K562 (cell line): Measurements from ENCODE around the gene BLTP3B. TPM values are rescaled to one million over a fixed set of nuclear protein-coding genes. Genes with fewer than 3 reads are reported as not detected.

Experiments
- ARID2 ChIP-seq: fragments of 450-650 bp; IDR thresholded peaks from 2 replicates; pipeline ENCODE4 v1.6.1; 2017; ENCODE audit warnings: antibody characterized with exemption, mild to moderate bottlenecking
- HEY1 ChIP-seq: fragments of 250-450 bp; sonication (Bioruptor Pico); IDR thresholded peaks from 2 replicates; pipeline ENCODE4 v1.5.0; 2020; ENCODE audit warnings: mild to moderate bottlenecking, moderate library complexity, borderline replicate concordance
- HIVEP1 ChIP-seq: fragments of 250-450 bp; sonication (Bioruptor Pico); IDR thresholded peaks from 2 replicates; pipeline ENCODE4 v1.4.0; 2020; ENCODE audit warnings: mild to moderate bottlenecking
- JUN ChIP-seq, 2 experiments: sonication (generic) in 1 of 2; formaldehyde crosslinking in 1 of 2; IDR thresholded peaks; 2 replicates each; pipeline versions ENCODE4 v1.6.1 to v1.8.0; 2012 to 2022; ENCODE audit warnings: borderline replicate concordance in 2 of 2, mild to moderate bottlenecking in 2 of 2, improper control_type of control experiment in 1 of 2, low read depth in 1 of 2, low read length in 1 of 2, missing genetic modification reagents in 1 of 2
- MTA1 ChIP-seq: fragments of 450-650 bp; IDR thresholded peaks from 2 replicates; pipeline ENCODE4 v1.6.1; 2017; ENCODE audit warnings: borderline replicate concordance
- RBBP5 ChIP-seq: fragments of 200-600 bp; sonication (generic); IDR thresholded peaks from 2 replicates; pipeline ENCODE4 v1.6.1; 2012; ENCODE audit warnings: borderline replicate concordance, mild to moderate bottlenecking, low read length, control low read depth, inconsistent platforms; ENCODE audit not compliant: insufficient read depth, poor library complexity, severe bottlenecking
- RCOR1 ChIP-seq, 2 experiments: IDR thresholded peaks; 2 replicates each; pipeline ENCODE4 v1.6.1; 2012; ENCODE audit warnings: low read depth in 2 of 2, low read length in 2 of 2, borderline replicate concordance in 1 of 2, improper control_type of control experiment in 1 of 2
- SAFB ChIP-seq: fragments of 200-400 bp; formaldehyde crosslinking; IDR thresholded peaks from 2 replicates; pipeline ENCODE4 v1.6.1; 2017; ENCODE audit warnings: low read depth, low read length, borderline replicate concordance
- SRSF9 ChIP-seq: fragments of 200-400 bp; formaldehyde crosslinking; IDR thresholded peaks from 2 replicates; pipeline ENCODE4 v1.6.1; 2017; ENCODE audit warnings: low read depth, low read length, borderline replicate concordance
- SUPT5H ChIP-seq: fragments of 450-650 bp; IDR thresholded peaks from 2 replicates; pipeline ENCODE4 v1.6.1; 2016
- TBP ChIP-seq: optimal IDR thresholded peaks from 2 replicates; pipeline ENCODE3; 2011; ENCODE audit warnings: low read depth, low read length, improper control_type of control experiment
- polyA plus RNA-seq, 8 experiments: library from polyadenylated mRNA; depleted of rRNA in 4 of 8; stranded (reverse) in 5 of 8; unstranded in 3 of 8; fragments of >200 nt; fragmentation: Nextera tagmentation in 2 of 8; fragmentation: Illumina TruSeq in 1 of 8; extraction: Ambion mirVana in 2 of 8; extraction: Trizol in 1 of 8; gene quantifications; 2 replicates each; pipeline versions ENCODE4 v1.2.1 to v1.2.3, GENCODE V29; 2011 to 2014; ENCODE audit warnings: inconsistent platforms in 1 of 8, missing spikeins in 1 of 8
- total RNA-seq, 7 experiments: library from RNA; depleted of rRNA in 6 of 7; stranded (reverse); fragments of >200 nt in 6 of 7; fragmentation: Illumina TruSeq in 2 of 7; extraction: Trizol in 2 of 7; gene quantifications; 2 replicates each; pipeline versions ENCODE4 v1.2.1 to v1.2.3, GENCODE V29; 2011 to 2021; ENCODE audit warnings: low replicate concordance in 1 of 7
- TF ChIP-seq, protein P1 (sequence below): fragments of 450-650 bp; IDR thresholded peaks from 2 replicates; pipeline ENCODE4 v1.6.1; 2014; ENCODE audit warnings: low read depth, mild to moderate bottlenecking, moderate library complexity, borderline replicate concordance
- TF ChIP-seq, protein P2 (sequence below), 2 experiments: fragments of 450-650 bp in 1 of 2; sonication (generic) in 1 of 2; formaldehyde crosslinking in 1 of 2; IDR thresholded peaks; 2 replicates each; pipeline versions ENCODE4 v1.7.1 to v1.9.0; 2016 to 2022; ENCODE audit warnings: inconsistent platforms in 1 of 2, mild to moderate bottlenecking in 1 of 2, missing genetic modification reagents in 1 of 2

The BLTP3B gene
- total and polyA plus RNA-seq, 9 of the 15 experiments (the other 6 are each of a cell fraction or from before 2014, with no cell fraction given), result 3.9 to 27.4 (median 19.7) TPM

DNA sequence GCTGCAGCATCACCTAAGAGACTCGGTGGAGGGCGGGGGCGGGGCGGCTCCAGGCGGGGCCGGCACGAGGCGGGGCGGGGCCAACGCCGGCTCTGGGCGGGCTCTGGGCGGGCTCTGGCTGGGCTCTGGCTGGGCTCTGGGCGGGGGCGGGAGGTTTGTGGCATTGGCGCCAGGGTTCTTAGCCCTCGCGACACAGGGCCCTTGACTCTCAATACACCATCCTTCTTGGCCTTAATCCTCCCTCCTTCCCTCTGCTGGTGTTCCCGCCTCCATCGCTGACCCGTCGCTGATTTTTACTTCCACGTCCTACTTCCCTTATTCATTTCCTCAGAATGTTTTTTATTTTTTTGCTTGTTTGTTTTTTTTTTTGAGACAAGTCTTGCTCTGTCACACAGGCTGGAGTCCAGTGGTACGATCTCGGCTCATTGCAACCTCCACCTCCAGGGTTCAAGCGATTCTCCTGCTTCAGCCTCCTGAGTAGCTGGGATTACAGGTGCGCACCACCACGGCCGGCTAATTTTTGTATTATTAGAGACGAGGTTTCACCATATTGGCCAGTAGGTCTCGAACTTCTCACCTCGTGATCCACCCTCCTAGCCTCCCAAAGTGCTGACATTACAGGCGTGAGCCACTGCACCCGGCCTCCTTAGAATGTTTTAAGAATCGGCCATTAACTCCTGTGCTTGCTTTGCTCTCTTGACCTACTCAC is at the start of gene BLTP3B (continued):
- peak; percentile 30 for TF ChIP-seq TBP
- TF ChIP-seq, protein P1, sequence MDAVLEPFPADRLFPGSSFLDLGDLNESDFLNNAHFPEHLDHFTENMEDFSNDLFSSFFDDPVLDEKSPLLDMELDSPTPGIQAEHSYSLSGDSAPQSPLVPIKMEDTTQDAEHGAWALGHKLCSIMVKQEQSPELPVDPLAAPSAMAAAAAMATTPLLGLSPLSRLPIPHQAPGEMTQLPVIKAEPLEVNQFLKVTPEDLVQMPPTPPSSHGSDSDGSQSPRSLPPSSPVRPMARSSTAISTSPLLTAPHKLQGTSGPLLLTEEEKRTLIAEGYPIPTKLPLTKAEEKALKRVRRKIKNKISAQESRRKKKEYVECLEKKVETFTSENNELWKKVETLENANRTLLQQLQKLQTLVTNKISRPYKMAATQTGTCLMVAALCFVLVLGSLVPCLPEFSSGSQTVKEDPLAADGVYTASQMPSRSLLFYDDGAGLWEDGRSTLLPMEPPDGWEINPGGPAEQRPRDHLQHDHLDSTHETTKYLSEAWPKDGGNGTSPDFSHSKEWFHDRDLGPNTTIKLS, result 0 out of 2 replicates have a peak, but pooled peaks have one; percentile 30
- no peak for TF ChIP-seq RBBP5
- no peak for TF ChIP-seq RCOR1 (IDR thresholded peaks at IDR 0.05; ENCODE audit: borderline replicate concordance in 1 of 2, low read depth in 2 of 2, low read length in 2 of 2)
- no peak for TF ChIP-seq HIVEP1 (CRISPR knock-in tag)
- TF ChIP-seq, protein P2, sequence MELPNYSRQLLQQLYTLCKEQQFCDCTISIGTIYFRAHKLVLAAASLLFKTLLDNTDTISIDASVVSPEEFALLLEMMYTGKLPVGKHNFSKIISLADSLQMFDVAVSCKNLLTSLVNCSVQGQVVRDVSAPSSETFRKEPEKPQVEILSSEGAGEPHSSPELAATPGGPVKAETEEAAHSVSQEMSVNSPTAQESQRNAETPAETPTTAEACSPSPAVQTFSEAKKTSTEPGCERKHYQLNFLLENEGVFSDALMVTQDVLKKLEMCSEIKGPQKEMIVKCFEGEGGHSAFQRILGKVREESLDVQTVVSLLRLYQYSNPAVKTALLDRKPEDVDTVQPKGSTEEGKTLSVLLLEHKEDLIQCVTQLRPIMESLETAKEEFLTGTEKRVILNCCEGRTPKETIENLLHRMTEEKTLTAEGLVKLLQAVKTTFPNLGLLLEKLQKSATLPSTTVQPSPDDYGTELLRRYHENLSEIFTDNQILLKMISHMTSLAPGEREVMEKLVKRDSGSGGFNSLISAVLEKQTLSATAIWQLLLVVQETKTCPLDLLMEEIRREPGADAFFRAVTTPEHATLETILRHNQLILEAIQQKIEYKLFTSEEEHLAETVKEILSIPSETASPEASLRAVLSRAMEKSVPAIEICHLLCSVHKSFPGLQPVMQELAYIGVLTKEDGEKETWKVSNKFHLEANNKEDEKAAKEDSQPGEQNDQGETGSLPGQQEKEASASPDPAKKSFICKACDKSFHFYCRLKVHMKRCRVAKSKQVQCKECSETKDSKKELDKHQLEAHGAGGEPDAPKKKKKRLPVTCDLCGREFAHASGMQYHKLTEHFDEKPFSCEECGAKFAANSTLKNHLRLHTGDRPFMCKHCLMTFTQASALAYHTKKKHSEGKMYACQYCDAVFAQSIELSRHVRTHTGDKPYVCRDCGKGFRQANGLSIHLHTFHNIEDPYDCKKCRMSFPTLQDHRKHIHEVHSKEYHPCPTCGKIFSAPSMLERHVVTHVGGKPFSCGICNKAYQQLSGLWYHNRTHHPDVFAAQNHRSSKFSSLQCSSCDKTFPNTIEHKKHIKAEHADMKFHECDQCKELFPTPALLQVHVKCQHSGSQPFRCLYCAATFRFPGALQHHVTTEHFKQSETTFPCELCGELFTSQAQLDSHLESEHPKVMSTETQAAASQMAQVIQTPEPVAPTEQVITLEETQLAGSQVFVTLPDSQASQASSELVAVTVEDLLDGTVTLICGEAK (IDR thresholded peaks at IDR 0.05), result peak; percentile 33; the same call in 1 of the 2 replicates
- TF ChIP-seq, protein P2 (CRISPR knock-in tag; IDR thresholded peaks at IDR 0.05), result no peak
- TF ChIP-seq SRSF9, result no peak
- TF ChIP-seq ARID2, result no peak
- TF ChIP-seq JUN (IDR thresholded peaks at IDR 0.05; ENCODE audit: borderline replicate concordance, low read depth, low read length), result no peak
- TF ChIP-seq JUN (CRISPR knock-in tag; IDR thresholded peaks at IDR 0.05; ENCODE audit: borderline replicate concordance), result no peak
- no peak for TF ChIP-seq HEY1 (CRISPR knock-in tag)
- no peak for TF ChIP-seq MTA1
- TF ChIP-seq SAFB, result no peak
- peak; percentile 73; the same call in 1 of the 2 replicates for TF ChIP-seq SUPT5H
